ENCODE data around the gene MGLL.
"Not testable (repeated sequence)": the region's sequence is repeated elsewhere in the genome, so short reads cannot be mapped to it uniquely, and the experiment has no call there.

The MGLL gene

GRCh38 chr3:127654993-127655392 lies 167.3 kb downstream of the MGLL start:
- DNase-seq (ENCODE audit: low read depth): not testable (repeated sequence)

- DNase-seq (ENCODE audit: low read depth): no peak
These were observed 167.9 kb downstream of the MGLL start for GRCh38 chr3:127654374-127654773.

- no peak for DNase-seq (ENCODE audit: low read depth)
These were observed 169.9 kb downstream of the MGLL start for GRCh38 chr3:127652246-127652995.

- no peak for DNase-seq (ENCODE audit: low read depth)
These were observed 170.7 kb downstream of the MGLL start for GRCh38 chr3:127651516-127652172.

GRCh38 chr3:127650236-127650635 lies 172.1 kb downstream of the MGLL start:
- no peak for DNase-seq (ENCODE audit: low read depth)

GRCh38 chr3:127647845-127648204 lies 174.5 kb downstream of the MGLL start:
- no peak for DNase-seq (ENCODE audit: low read depth)

- no peak for DNase-seq (ENCODE audit: low read depth)
These were observed 175.0 kb downstream of the MGLL start for GRCh38 chr3:127647166-127647844.

- no peak for DNase-seq (ENCODE audit: low read depth)
These were observed 175.7 kb downstream of the MGLL start for GRCh38 chr3:127646501-127647046.

- no peak for DNase-seq (ENCODE audit: low read depth)
These were observed 176.8 kb downstream of the MGLL start for GRCh38 chr3:127645371-127646015.

GRCh38 chr3:127644641-127645370 lies 177.5 kb downstream of the MGLL start:
- DNase-seq (ENCODE audit: low read depth): no peak

- DNase-seq (ENCODE audit: low read depth): no peak
These were observed 182.3 kb downstream of the MGLL start for GRCh38 chr3:127640042-127640355.

GRCh38 chr3:127639173-127640041 lies 182.9 kb downstream of the MGLL start:
- no peak for DNase-seq (ENCODE audit: low read depth)
